ENCODE measurements around the gene CCDC150.
"Not testable (repeated sequence)": the region's sequence is repeated elsewhere in the genome, so short reads cannot be mapped to it uniquely, and the experiment has no call there.

The CCDC150 gene

GRCh38 chr2:196638765-196639164 lies 750 bp upstream of the CCDC150 start:
- no peak for DNase-seq

- DNase-seq, result no peak
Observed at GRCh38 chr2:196640031-196640548, 575 bp downstream of the CCDC150 start.

- DNase-seq, result no peak
Observed at GRCh38 chr2:196649202-196649601, 9.7 kb downstream of the CCDC150 start.

GRCh38 chr2:196651387-196652094 lies 12.0 kb downstream of the CCDC150 start:
- no peak for DNase-seq

GRCh38 chr2:196652869-196653268 lies 13.4 kb downstream of the CCDC150 start:
- no peak for DNase-seq

GRCh38 chr2:196653843-196654242 lies 14.3 kb downstream of the CCDC150 start:
- DNase-seq, result no peak

GRCh38 chr2:196655761-196656160 lies 16.2 kb downstream of the CCDC150 start:
- DNase-seq, result no peak

GRCh38 chr2:196657333-196657732 lies 17.8 kb downstream of the CCDC150 start:
- no peak for DNase-seq

- DNase-seq, result no peak
Observed at GRCh38 chr2:196659844-196660243, 20.3 kb downstream of the CCDC150 start.

- no peak for DNase-seq
Observed at GRCh38 chr2:196660244-196660643, 20.7 kb downstream of the CCDC150 start.

- DNase-seq, result no peak
Observed at GRCh38 chr2:196670342-196670741, 30.8 kb downstream of the CCDC150 start.

GRCh38 chr2:196675963-196676362 lies 36.4 kb downstream of the CCDC150 start:
- DNase-seq, result no peak

GRCh38 chr2:196677404-196677803 lies 37.9 kb downstream of the CCDC150 start:
- no peak for DNase-seq

GRCh38 chr2:196679368-196679767 lies 39.9 kb downstream of the CCDC150 start:
- no peak for DNase-seq

- no peak for DNase-seq
Observed at GRCh38 chr2:196681510-196681909, 42.0 kb downstream of the CCDC150 start.

- DNase-seq, result no peak
Observed at GRCh38 chr2:196685792-196686191, 46.3 kb downstream of the CCDC150 start.

- DNase-seq, result not testable (repeated sequence)
Observed at GRCh38 chr2:196686737-196687136, 47.2 kb downstream of the CCDC150 start.

GRCh38 chr2:196696423-196697079 lies 57.0 kb downstream of the CCDC150 start:
- no peak for DNase-seq

- DNase-seq, result no peak
Observed at GRCh38 chr2:196697825-196698224, 58.3 kb downstream of the CCDC150 start.

GRCh38 chr2:196702641-196703040 lies 63.1 kb downstream of the CCDC150 start:
- no peak for DNase-seq

GRCh38 chr2:196703695-196704094 lies 64.2 kb downstream of the CCDC150 start:
- no peak for DNase-seq

- not testable (repeated sequence) for DNase-seq
Observed at GRCh38 chr2:196710056-196710455, 70.5 kb downstream of the CCDC150 start.

- no peak for DNase-seq
Observed at GRCh38 chr2:196711625-196712024, 72.1 kb downstream of the CCDC150 start.

- DNase-seq, result no peak
Observed at GRCh38 chr2:196712867-196713266, 73.4 kb downstream of the CCDC150 start.
